CD4-positive, alpha-beta T cell treated with Interleukin-4 for 1 hour (primary cell): ENCODE measurements around the gene MAP6.
"Not testable (repeated sequence)": the region's sequence is repeated elsewhere in the genome, so short reads cannot be mapped to it uniquely, and the experiment has no call there.

Source experiments
- DNase-seq, 2 donors: peaks; one replicate each; pipeline ENCODE4 v3.0.0-alpha.2; 2020 to 2022

Gene MAP6

DNA sequence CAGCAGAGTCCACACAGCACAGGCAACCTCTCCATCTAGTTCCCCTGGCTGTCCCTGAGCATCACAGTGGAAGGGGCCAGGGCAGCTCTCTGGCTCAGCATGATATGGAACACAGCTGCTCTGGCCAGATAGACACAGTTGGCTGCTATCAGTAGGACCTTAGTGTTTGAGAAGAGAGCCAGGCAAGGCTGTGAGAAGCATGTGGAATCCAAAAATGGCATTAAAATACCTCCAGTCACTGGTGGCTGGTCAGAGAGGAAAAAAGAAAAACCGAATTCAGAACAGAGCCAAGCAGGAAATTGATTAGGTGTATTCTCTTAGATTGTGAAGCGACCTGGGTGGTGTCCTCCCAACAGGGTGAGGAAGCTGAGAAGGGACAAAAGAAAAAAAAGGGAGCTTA, 78.9 kb downstream of the MAP6 start:
- DNase-seq, result no peak

GRCh38 chr11:75589051-75589450, 79.8 kb downstream of the MAP6 start:
- DNase-seq, result no peak

DNA sequence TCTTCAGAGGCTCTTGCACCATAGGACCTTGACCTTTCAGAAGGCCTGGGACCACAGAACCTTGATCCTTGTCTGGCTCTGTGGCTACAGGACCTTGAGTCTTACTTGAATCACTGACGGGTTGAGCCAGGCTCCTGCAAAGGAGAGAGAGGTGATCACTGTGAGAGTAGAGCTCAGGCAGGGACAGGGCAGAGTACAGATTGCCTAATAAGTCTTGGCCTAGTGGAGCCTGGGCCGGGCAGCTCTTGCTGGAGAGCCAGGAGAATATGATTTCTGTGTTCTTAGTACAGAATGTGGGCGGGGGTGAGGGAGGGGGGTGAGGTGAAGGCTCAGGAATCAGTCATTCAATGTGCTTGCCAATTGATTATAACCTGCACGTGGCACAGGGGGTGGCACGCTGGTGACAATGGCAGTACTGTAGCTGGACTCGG, 80.8 kb downstream of the MAP6 start:
- DNase-seq, result no peak

- DNase-seq, result no peak
Observed at GRCh38 chr11:75586395-75586794, 82.4 kb downstream of the MAP6 start.

DNA sequence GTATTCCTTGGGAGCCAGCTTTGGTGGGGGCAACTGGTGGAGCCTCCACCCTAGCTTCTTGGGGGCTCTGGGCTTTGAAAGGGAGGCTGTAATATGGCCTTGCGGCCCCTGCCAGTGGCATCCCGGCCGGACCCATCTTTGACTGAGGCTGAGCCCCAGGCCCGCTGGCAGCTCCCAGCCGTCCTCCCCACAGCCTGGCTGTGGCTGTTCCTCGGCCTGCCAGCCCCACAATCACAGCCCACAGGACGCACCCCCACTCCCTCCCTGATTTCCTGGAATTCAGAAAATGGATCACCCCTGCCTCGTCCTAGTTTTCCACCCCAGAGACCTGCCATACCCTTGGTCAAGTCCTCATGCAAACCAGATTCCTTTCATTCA, 83.6 kb downstream of the MAP6 start:
- DNase-seq, result no peak

- DNase-seq, result not testable (repeated sequence)
Observed at GRCh38 chr11:75584659-75585292, 84.1 kb downstream of the MAP6 start.

- DNase-seq, result no peak
Observed at GRCh38 chr11:75583718-75584658, 84.8 kb downstream of the MAP6 start.

DNA sequence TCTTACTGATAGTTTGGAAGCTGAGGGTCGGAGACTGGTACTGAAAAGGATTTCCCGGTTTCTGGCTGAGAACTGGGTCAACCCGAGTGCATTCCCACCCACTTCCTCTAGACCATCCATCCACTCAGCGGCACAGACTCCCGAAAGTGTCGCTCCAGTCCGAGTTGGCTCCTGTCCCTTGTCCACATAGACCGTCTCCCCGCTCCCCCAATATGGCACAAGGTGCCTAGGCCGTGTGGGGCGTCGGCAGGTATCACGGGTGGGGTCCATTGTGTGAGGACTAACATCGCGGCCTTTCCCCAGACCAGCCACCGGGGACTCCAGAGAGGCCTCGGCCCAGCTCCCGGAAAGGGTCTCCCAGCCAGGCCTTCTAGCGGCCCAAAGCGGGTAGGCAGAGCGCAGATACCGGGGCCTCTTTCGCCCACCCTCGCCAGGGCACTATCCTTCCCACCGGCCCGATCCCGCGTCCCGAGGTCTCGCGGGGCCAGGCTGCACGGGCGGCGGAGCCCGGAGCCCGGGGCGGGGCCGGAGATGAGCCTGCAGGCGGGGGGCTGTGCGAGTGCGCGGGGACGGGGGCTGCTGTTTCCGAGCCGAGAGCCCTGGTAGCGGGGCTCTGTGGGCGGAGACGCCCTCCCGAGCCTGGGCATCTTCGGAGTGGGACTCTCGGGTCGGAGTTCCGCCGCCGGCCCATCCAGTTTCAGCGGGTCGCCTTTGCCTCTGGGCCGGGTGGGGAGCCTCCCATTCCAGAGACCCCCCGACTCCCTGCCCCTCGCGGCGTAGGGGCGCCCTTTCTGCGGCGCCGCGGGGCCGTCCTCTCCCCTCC, 85.7 kb downstream of the MAP6 start:
- DNase-seq, result peak; percentile 32 to 54

- DNase-seq, result no peak
Observed at GRCh38 chr11:75582506-75582894, 86.3 kb downstream of the MAP6 start.

GRCh38 chr11:75579841-75580240, 89.0 kb downstream of the MAP6 start:
- no peak for DNase-seq

DNA sequence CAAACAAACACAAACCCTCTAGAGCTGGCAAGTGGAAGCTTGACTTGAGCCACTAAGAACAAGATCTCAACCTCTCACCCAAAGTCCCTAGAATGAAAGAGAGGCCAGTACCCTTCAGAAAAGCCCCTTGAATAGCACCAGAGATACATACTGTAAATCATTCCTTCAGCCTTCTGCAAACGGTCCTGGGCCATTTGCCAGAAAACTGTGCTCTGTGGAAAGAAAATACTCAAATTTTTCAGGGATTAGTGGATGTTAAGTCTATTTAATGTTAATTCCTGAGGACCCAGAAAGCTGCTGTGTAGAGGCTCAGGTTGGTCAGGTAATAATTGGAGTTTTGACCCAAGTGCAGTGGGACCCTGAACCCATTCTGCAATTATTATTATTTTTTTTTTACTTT, 89.9 kb downstream of the MAP6 start:
- DNase-seq, result no peak

- DNase-seq, result peak; percentile 49 to 54
Observed at GRCh38 chr11:75577207-75577606, 91.6 kb downstream of the MAP6 start.

DNA sequence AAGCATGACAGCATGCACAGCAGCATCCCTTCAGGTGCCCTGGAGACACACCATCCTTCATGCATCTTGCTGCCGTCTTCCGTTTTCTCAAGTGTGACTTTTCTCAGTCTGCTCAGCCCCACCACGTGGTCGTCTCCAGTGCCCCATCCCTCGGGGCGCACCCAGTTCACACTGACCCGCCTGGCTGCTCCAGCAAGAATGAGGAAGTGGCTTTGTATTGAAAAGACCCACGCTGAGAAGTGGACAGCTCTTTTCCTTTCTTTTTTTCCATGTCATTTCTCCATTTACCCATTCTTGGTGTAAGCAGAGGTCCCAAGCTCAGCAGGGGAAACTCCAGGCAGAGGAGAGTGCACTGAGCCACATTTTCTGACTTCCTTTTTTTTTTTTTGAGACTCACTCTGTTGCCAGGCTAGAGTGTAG, 92.3 kb downstream of the MAP6 start:
- peak; percentile 16 to 70 for DNase-seq

DNA sequence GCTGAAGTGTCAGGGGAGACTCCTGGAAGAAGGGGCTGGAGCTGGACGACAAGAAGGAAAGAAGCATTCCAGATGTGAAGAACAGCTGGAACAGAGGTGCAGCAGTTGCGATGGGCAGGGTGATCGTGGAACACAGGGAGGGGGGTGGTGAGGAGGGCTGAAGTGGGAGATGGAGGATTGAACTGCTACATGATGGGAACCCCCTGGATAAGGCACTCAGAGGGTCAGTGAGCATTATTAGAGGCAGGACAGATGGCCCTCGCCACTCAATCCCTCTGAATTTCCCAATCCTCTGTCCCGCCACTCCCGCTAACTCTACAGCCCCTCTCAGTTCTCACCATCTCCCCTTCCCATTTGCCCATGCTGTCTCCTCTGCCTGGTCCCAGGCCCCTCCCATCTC, 92.8 kb downstream of the MAP6 start:
- DNase-seq, result no peak

DNA sequence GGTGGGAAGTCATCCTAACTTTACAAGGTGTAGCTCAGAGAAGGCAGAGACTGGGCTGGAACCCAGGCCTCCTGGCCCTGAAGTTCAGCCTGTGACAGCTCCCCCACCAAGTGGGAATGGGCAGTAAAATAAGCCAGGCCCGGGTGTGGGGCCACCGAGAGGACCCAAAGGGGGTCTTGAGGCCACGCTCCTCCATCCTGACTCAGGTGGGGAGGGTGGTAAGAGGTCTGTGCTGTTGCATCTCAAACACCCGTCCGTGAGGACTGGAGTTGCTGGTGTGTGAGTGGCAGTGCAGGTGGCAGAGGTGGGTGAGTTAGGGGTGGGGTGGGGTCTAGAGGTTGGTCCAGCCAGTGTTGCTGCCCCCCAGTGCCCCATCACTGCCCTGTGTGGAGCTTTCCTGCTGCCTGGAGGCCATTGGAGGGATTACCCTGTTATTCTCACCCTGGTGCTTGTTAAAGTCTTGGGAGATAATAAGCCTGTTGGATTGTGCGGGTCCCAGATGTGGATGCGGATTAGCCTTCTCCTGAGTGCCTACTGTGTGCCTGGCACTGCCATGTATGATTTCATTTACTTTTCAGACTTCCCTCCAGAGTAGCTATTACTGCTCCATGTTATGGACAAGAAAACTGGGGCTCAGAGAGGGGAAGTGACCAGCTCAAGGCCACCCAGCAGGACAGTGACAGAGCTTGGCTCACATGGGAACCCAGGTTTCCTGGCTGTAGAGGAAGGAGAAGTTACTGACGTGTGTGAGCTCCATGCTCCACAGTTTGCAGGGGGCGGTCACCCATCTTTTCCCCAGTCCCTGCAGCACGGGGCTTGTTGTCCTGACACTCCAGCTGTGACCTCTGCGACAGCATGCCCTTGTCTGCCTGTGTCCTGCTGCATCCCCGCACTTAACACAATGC, 93.9 kb downstream of the MAP6 start:
- no peak for DNase-seq

GRCh38 chr11:75572744-75573143, 96.1 kb downstream of the MAP6 start:
- DNase-seq, result no peak

DNA sequence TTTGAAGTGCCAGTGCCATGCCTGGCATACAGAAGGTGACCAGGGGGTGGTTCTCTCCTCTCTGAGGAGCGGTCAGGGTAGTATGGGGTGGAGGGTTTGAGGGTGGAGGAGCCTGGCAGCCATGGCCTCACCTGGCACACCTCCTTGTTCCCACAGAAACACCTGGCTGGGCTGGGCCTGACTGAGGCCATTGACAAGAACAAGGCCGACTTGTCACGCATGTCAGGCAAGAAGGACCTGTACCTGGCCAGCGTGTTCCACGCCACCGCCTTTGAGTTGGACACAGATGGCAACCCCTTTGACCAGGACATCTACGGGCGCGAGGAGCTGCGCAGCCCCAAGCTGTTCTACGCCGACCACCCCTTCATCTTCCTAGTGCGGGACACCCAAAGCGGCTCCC, 97.2 kb downstream of the MAP6 start:
- no peak for DNase-seq

GRCh38 chr11:75570559-75571139, 98.2 kb downstream of the MAP6 start:
- DNase-seq, result no peak

DNA sequence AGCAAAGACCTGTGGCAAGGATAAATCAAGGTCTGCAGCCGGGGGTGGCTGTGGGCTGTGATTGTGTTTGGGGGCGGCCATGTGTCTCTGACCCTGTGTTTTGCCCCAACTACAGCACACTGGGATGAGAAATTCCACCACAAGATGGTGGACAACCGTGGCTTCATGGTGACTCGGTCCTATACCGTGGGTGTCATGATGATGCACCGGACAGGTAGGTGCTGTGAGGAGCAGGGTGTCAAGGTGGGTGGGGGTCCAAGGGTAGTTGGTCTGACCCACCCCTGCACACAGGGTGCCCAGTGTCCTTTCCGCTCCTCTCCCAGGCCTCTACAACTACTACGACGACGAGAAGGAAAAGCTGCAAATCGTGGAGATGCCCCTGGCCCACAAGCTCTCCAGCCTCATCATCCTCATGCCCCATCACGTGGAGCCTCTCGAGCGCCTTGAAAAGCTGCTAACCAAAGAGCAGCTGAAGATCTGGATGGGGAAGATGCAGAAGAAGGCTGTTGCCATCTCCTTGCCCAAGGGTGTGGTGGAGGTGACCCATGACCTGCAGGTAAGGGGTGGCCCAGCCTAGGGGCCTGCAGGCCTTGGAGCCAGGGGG, 100.1 kb downstream of the MAP6 start:
- DNase-seq, result no peak

- no peak for DNase-seq
Observed at GRCh38 chr11:75567971-75568370, 100.9 kb downstream of the MAP6 start.

DNA sequence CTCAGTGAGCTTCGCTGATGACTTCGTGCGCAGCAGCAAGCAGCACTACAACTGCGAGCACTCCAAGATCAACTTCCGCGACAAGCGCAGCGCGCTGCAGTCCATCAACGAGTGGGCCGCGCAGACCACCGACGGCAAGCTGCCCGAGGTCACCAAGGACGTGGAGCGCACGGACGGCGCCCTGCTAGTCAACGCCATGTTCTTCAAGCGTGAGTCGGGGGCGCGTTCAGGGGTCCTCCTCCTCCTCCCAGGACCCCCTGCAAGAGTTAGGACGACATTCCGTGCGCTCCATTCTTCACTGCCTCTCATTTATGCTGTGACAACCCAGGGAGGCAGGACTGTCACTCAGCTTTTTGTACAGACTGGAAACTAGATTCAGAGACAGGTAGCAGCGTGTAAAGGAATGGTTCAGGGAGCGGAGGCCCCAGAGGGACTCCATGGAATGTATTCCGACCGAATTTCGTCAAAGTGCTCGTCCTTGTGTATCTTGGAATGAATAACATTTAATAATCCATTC, 102.0 kb downstream of the MAP6 start:
- DNase-seq, result no peak
